SK-N-MC (cell line): ENCODE results near the gene TNF.

Experiments used
- EZH2 ChIP-seq: fragments of 200-600 bp; sonication (generic); IDR thresholded peaks from one replicate; pipeline ENCODE4 v1.6.1; 2017; ENCODE audit warnings: antibody characterized with exemption
- FOXP2 ChIP-seq: optimal IDR thresholded peaks from 2 replicates; pipeline ENCODE3; 2011; ENCODE audit warnings: mild to moderate bottlenecking, moderate library complexity; ENCODE audit not compliant: insufficient read depth; ENCODE audit errors: extremely low read length, control extremely low read depth
- POLR2AphosphoS5 ChIP-seq: IDR thresholded peaks from 2 replicates; pipeline ENCODE4 v1.6.1; 2012; ENCODE audit warnings: mild to moderate bottlenecking, low read depth, low read length, borderline replicate concordance

DNA sequence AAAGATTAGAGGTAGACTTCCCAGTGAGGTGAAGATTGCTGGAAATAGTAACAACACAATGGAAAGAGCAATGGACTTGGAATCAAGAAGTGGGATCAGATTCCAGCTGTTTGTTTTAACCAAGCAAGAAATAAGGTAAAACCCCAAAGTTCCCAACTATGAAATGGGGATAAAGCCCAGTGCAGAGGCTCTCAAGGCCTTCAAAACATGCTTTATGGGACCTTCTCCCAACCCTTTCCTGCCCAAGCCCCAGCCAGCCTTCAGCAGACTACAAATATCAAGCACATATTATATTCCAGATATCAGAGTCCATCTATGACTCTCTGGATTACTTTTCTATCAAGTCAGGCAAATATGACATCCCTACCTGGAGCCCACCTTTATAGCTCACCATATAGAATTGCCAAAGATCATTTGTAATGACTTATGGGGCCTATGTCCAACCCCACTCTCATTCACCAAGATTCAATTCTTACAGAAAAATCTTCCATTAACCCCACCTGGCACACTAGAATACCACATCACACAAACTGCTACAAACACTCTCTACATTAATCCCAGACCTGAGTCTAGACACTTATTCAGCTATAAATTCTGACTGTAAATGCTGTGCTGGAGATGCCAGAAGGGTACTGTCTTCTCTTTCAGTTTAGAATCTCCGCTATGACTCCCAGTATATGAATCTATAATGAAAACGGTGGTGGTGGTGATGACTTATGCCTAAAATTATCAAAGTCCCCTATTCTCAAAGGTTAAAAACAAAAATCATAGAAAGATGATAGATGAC, 39.6 kb upstream of the TNF start:
- TF ChIP-seq EZH2 (no peak), POLR2AphosphoS5 (0 out of 2 replicates have a peak, but pooled peaks have one; percentile 5), FOXP2 (no peak)
